SK-N-MC (cell line): Measurements from ENCODE around the gene DUSP11.

Source experiments
- EZH2 ChIP-seq: fragments of 200-600 bp; sonication (generic); IDR thresholded peaks from one replicate; pipeline ENCODE4 v1.6.1; 2017; ENCODE audit warnings: antibody characterized with exemption
- POLR2AphosphoS5 ChIP-seq: IDR thresholded peaks from 2 replicates; pipeline ENCODE4 v1.6.1; 2012; ENCODE audit warnings: mild to moderate bottlenecking, low read depth, low read length, borderline replicate concordance

DNA sequence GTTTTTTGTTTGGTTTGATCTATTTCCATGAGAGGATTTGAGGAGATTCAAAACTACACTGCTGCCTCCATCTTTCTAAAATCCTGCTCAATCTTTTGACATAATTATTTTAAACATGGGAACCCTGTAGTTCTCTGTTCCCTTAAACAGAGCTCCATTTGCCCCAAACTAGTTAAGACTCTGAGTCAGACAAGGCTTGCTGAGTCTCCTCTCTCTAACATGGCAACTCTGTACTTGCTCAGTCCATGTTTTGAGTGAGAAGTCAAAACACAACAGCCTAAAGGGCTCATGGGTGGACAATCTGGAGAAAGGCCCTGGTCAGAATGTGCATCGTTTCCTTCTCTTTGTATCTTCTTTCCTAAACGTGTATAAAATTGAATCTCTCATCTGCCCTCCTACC, 41.8 kb upstream of the DUSP11 start:
- TF ChIP-seq EZH2 (no peak), POLR2AphosphoS5 (no peak)
